CD4-positive, CD25-positive, alpha-beta regulatory T cell (primary cell): Measurements from ENCODE around the gene NAAA. TPM values are rescaled to one million over a fixed set of nuclear protein-coding genes. Genes with fewer than 3 reads are reported as not detected.
A peak's percentile ranks its signal among the peaks of the same experiment; 100 is the strongest.
"Not testable (repeated sequence)": the region's sequence is repeated elsewhere in the genome, so short reads cannot be mapped to it uniquely, and the experiment has no call there.

Experiments used
- ATAC-seq, 2 donors: fragments of 150-1000 bp; cut with Tn5 transposase; one replicate each; pipeline ENCODE4 v1.10.0; 2021; ENCODE audit warnings: low read depth in 2 of 2, moderate number of reproducible peaks in 2 of 2, moderate library complexity in 1 of 2
- DNase-seq, 3 donors: peaks; one replicate each; pipeline versions ENCODE4 v3.0.0 to v3.0.0-alpha.2; 2012 to 2022; ENCODE audit warnings: mixed read lengths in 1 of 3
- H3K27ac ChIP-seq: one replicate; pipeline ENCODE4 v1.7.0; 2013; ENCODE audit warnings: mild to moderate bottlenecking, low read length; ENCODE audit not compliant: insufficient read depth, poor library complexity, severe bottlenecking
- H3K27me3 ChIP-seq: one replicate; pipeline ENCODE4 v1.7.0; 2013; ENCODE audit warnings: low read length; ENCODE audit not compliant: control insufficient read depth, insufficient read depth
- H3K36me3 ChIP-seq: one replicate; pipeline ENCODE4 v1.7.0; 2013; ENCODE audit warnings: mild to moderate bottlenecking, low read length, moderate library complexity; ENCODE audit not compliant: control insufficient read depth, insufficient read depth
- H3K4me1 ChIP-seq: 2 replicates; pipeline ENCODE4 v1.7.0; 2013; ENCODE audit warnings: mild to moderate bottlenecking, low read length; ENCODE audit not compliant: insufficient read depth, control insufficient read depth, poor library complexity, severe bottlenecking
- H3K4me3 ChIP-seq: one replicate; pipeline ENCODE4 v1.7.0; 2013; ENCODE audit warnings: low read depth, mild to moderate bottlenecking, low read length, moderate library complexity
- H3K9me3 ChIP-seq, 2 experiments: 1 replicate in 1 of 2; 2 replicates in 1 of 2; pipeline ENCODE4 v1.7.0; 2013; ENCODE audit warnings: low read length in 2 of 2, mild to moderate bottlenecking in 1 of 2, moderate library complexity in 1 of 2; ENCODE audit not compliant: control insufficient read depth in 2 of 2
- H3K27ac Mint-ChIP-seq, 3 donors: one replicate each; pipeline ENCODE4 v1.8.0; 2020 to 2022; ENCODE audit warnings: mild to moderate bottlenecking in 3 of 3, mixed read lengths in 3 of 3, moderate library complexity in 2 of 3
- H3K27me3 Mint-ChIP-seq: one replicate; pipeline ENCODE4 v1.8.0; 2022; ENCODE audit warnings: mild to moderate bottlenecking, mixed read lengths
- H3K36me3 Mint-ChIP-seq: one replicate; pipeline ENCODE4 v1.8.0; 2020; ENCODE audit warnings: mixed read lengths
- H3K4me1 Mint-ChIP-seq, 4 donors: one replicate each; pipeline ENCODE4 v1.8.0; 2020 to 2022; ENCODE audit warnings: mixed read lengths in 4 of 4, mild to moderate bottlenecking in 1 of 4
- H3K4me3 Mint-ChIP-seq, 4 donors: one replicate each; pipeline ENCODE4 v1.8.0; 2020 to 2022; ENCODE audit warnings: mild to moderate bottlenecking in 4 of 4, mixed read lengths in 4 of 4, moderate library complexity in 3 of 4
- H3K9me3 Mint-ChIP-seq, 7 donors: one replicate each; pipeline ENCODE4 v1.8.0; 2020 to 2022; ENCODE audit warnings: mixed read lengths in 7 of 7, mild to moderate bottlenecking in 3 of 7, moderate library complexity in 2 of 7
- polyA plus RNA-seq, 4 donors: library from polyadenylated mRNA; unstranded; fragments of 300-500 nt; fragmentation: Illumina TruSeq; gene quantifications; one replicate each; pipeline ENCODE4 v1.2.3, GENCODE V29; 2021
- total RNA-seq: library from RNA; stranded (reverse); gene quantifications from one replicate; pipeline ENCODE4 v1.2.3, GENCODE V29; 2022

The NAAA gene
- total and polyA plus RNA-seq, 5 donors from 2014 or later: 60.5 to 135 (median 123) TPM

GRCh38 chr4:75919920-75920319 is 20.9 kb downstream of the NAAA start:
- no peak overlapping the region for H3K27ac Mint-ChIP-seq
- H3K9me3 Mint-ChIP-seq: no peaks in the 10 kb centered on the region
- Histone ChIP-seq H3K36me3 (peaks cover 75% of the 10 kb centered on the region), H3K4me1 (no peaks in the 10 kb centered on the region), H3K27me3 (no peaks in the 10 kb centered on the region), H3K4me3 (no peak overlapping the region), H3K27ac (no peak overlapping the region), H3K9me3 (no peaks in the 10 kb centered on the region)
- peaks cover 0 to 11% (median 4%) of the 10 kb centered on the region in 4 donors for H3K4me1 Mint-ChIP-seq
- H3K27me3 Mint-ChIP-seq: no peaks in the 10 kb centered on the region
- no peak for ATAC-seq
- no peak overlapping the region for H3K4me3 Mint-ChIP-seq
- DNase-seq: no peak
- peaks cover 41% of the 10 kb centered on the region for H3K36me3 Mint-ChIP-seq

GRCh38 chr4:75916091-75916661 is 24.6 kb downstream of the NAAA start:
- H3K9me3 ChIP-seq: no peaks in the 10 kb centered on the region
- H3K27ac ChIP-seq: no peak overlapping the region
- DNase-seq: peak in 2 of 3 donors; percentile 42 to 62
- no peak overlapping the region for H3K4me3 ChIP-seq
- Mint-ChIP-seq H3K4me3 (no peak overlapping the region), H3K9me3 (no peaks in the 10 kb centered on the region), H3K36me3 (peaks cover 45% of the 10 kb centered on the region), H3K27me3 (no peaks in the 10 kb centered on the region), H3K27ac (peak overlapping the region in 1 of 3 donors; percentile 60), H3K4me1 (peaks cover 0 to 6% (median 3%) of the 10 kb centered on the region in 4 donors)
- no peaks in the 10 kb centered on the region for H3K27me3 ChIP-seq
- peak; percentile 68 to 70 for ATAC-seq
- peaks cover 58% of the 10 kb centered on the region for H3K36me3 ChIP-seq
- no peaks in the 10 kb centered on the region for H3K4me1 ChIP-seq

GRCh38 chr4:75912968-75913367 is 27.8 kb downstream of the NAAA start:
- Mint-ChIP-seq H3K27ac (no peak overlapping the region), H3K4me1 (peaks cover 0 to 6% (median 3%) of the 10 kb centered on the region in 4 donors), H3K27me3 (no peaks in the 10 kb centered on the region), H3K4me3 (no peak overlapping the region), H3K36me3 (peaks cover 40% of the 10 kb centered on the region), H3K9me3 (peaks cover 0 to 5% (median 0%) of the 10 kb centered on the region in 7 donors)
- Histone ChIP-seq H3K9me3 (no peaks in the 10 kb centered on the region), H3K4me3 (no peak overlapping the region), H3K27me3 (no peaks in the 10 kb centered on the region), H3K4me1 (no peaks in the 10 kb centered on the region), H3K36me3 (peaks cover 29% of the 10 kb centered on the region), H3K27ac (no peak overlapping the region)
- ATAC-seq (no peak), DNase-seq (no peak)

- H3K36me3 Mint-ChIP-seq: peaks cover 34% of the 10 kb centered on the region
- H3K4me3 ChIP-seq, H3K4me1 Mint-ChIP-seq, H3K4me1 ChIP-seq, H3K27me3 Mint-ChIP-seq, ATAC-seq, H3K4me3 Mint-ChIP-seq, DNase-seq, H3K9me3 Mint-ChIP-seq, H3K27ac ChIP-seq, H3K27ac Mint-ChIP-seq, H3K27me3 ChIP-seq, H3K9me3 ChIP-seq: not testable (repeated sequence)
- peaks cover 19% of the 10 kb centered on the region for H3K36me3 ChIP-seq
These were observed 30.0 kb downstream of the NAAA start for GRCh38 chr4:75910831-75911230.

- no peaks in the 10 kb centered on the region for H3K4me1 Mint-ChIP-seq
- H3K27ac ChIP-seq: no peak overlapping the region
- peaks cover 30% of the 10 kb centered on the region for H3K36me3 Mint-ChIP-seq
- no peaks in the 10 kb centered on the region for H3K9me3 ChIP-seq
- no peaks in the 10 kb centered on the region for H3K27me3 Mint-ChIP-seq
- H3K9me3 Mint-ChIP-seq: peaks cover 0 to 5% (median 0%) of the 10 kb centered on the region in 7 donors
- no peak for DNase-seq
- no peak overlapping the region for H3K27ac Mint-ChIP-seq
- H3K4me3 Mint-ChIP-seq: no peak overlapping the region
- ATAC-seq: no peak
- peaks cover 10% of the 10 kb centered on the region for H3K36me3 ChIP-seq
- H3K4me3 ChIP-seq: no peak overlapping the region
- no peaks in the 10 kb centered on the region for H3K4me1 ChIP-seq
- no peaks in the 10 kb centered on the region for H3K27me3 ChIP-seq
These were observed 31.4 kb downstream of the NAAA start for GRCh38 chr4:75909405-75909804.

GRCh38 chr4:75908555-75908954 is 32.3 kb downstream of the NAAA start:
- H3K4me3 Mint-ChIP-seq: no peak overlapping the region
- H3K9me3 ChIP-seq: no peaks in the 10 kb centered on the region
- no peaks in the 10 kb centered on the region for H3K4me1 Mint-ChIP-seq
- no peaks in the 10 kb centered on the region for H3K27me3 ChIP-seq
- H3K4me1 ChIP-seq: no peaks in the 10 kb centered on the region
- H3K9me3 Mint-ChIP-seq: peaks cover 0 to 5% (median 0%) of the 10 kb centered on the region in 7 donors
- peaks cover 24% of the 10 kb centered on the region for H3K36me3 Mint-ChIP-seq
- no peak overlapping the region for H3K4me3 ChIP-seq
- H3K27ac ChIP-seq: no peak overlapping the region
- no peaks in the 10 kb centered on the region for H3K27me3 Mint-ChIP-seq
- no peak for ATAC-seq
- no peak overlapping the region for H3K27ac Mint-ChIP-seq
- H3K36me3 ChIP-seq: peaks cover 6% of the 10 kb centered on the region
- no peak for DNase-seq

GRCh38 chr4:75907966-75908365 is 32.8 kb downstream of the NAAA start:
- no peak for ATAC-seq
- Histone ChIP-seq H3K36me3 (peaks cover 4% of the 10 kb centered on the region), H3K27me3 (no peaks in the 10 kb centered on the region), H3K4me3 (no peak overlapping the region), H3K27ac (no peak overlapping the region), H3K9me3 (no peaks in the 10 kb centered on the region), H3K4me1 (no peaks in the 10 kb centered on the region)
- H3K36me3 Mint-ChIP-seq: peaks cover 19% of the 10 kb centered on the region
- no peak for DNase-seq
- H3K27me3 Mint-ChIP-seq: no peaks in the 10 kb centered on the region
- H3K4me1 Mint-ChIP-seq: no peaks in the 10 kb centered on the region
- H3K9me3 Mint-ChIP-seq: peaks cover 0 to 5% (median 0%) of the 10 kb centered on the region in 7 donors
- no peak overlapping the region for H3K27ac Mint-ChIP-seq
- no peak overlapping the region for H3K4me3 Mint-ChIP-seq

- no peak overlapping the region for H3K27ac Mint-ChIP-seq
- Histone ChIP-seq H3K27me3 (peaks cover 9% of the 10 kb centered on the region), H3K27ac (no peak overlapping the region), H3K9me3 (no peaks in the 10 kb centered on the region), H3K4me3 (no peak overlapping the region), H3K36me3 (no peaks in the 10 kb centered on the region), H3K4me1 (no peaks in the 10 kb centered on the region)
- no peak overlapping the region for H3K4me3 Mint-ChIP-seq
- H3K9me3 Mint-ChIP-seq: peaks cover 0 to 1% (median 0%) of the 10 kb centered on the region in 7 donors
- DNase-seq: no peak
- no peak for ATAC-seq
- H3K36me3 Mint-ChIP-seq: no peaks in the 10 kb centered on the region
- H3K27me3 Mint-ChIP-seq: peaks cover 13% of the 10 kb centered on the region
- H3K4me1 Mint-ChIP-seq: no peaks in the 10 kb centered on the region
These were observed 36.7 kb downstream of the NAAA start for GRCh38 chr4:75904076-75904475.
